ENCODE results near the gene SPATA6L.

The SPATA6L gene, protein sequence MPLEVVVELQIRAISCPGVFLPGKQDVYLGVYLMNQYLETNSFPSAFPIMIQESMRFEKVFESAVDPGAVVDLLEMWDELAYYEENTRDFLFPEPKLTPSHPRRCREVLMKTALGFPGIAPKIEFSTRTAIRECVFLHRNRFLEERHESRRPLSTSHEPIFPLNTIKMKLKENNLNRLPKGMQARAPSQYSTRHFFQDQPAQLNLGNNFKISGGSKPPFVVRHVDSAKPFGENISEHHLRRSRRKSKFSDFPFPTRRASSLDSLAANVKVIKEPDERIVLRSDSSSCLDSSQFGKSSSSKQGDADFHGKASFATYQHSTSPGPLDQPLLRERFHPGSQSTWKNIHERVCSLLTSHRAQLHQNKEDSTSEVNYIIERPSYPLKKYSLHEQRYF

DNA sequence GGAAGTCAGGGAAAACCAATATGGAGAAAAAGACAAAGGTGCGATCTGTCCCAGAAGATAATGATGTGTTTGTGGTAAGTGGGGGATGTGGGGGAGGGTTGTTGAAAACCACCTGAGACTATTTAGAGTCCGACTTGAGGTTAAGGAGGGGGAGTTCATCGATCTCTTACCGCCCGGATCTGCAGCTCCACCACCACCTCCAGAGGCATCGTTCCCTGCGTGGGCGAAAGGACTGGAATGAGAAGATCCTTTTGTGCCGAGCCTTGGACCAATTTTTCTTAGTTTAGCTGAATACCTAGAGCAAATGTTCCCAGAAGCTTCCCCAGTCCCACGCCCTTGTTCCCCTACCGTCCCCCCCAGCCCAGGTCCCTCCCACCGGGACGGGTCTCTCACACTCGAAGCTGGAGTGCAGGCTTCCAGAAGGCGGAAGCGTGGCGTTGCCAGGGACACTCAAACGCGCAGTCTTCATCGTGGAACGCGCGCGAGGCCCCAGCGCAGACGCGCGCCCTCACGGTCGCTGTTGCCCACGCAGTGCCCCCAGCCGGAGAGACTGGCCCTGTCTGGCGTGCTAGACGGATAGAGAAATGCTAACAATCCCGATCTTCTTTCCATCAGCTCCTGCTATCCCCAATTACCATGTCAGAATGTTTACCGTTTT is at the start of gene SPATA6L:
Gene SPATA6L (minus strand): TSS at position 439 of the 658 bp plus-strand sequence. CDS start 230 bp downstream, at position 209.
- peak; percentile 25 for DNase-seq (ENCODE audit: low read depth)

DNA sequence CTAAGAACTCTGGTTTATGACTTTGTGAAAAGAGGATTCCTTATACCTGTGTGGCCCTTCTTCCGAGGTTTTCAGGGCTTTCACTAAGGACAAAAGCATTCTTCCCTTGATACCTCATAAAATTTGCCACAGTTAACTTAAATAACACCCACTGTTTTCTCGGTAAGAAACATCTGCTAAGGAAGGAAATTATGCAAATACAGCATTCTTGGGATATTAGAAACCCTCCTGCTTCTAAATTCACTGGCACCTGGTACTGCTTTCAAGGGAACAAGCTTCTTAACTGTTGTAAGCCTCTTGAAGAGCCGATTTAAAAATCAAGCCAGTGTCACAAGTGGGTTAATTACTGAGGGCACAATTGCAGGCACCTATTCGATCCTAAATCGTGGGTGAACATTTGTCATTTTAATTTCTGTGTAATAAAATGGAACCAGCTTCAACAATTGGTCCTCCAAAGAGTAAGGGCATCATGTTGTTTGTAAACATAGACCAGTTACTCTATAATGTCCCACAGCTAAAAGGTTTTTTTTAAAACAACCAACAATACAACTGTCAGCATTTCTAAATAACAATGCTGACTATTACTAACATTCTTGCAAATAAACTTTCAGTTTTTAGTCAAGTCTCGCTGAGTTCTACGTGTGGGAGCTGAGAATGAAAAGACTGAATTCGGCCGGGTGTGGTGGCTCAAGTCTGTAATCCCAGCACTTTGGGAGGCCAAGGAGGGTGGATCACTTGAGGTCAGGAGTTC is 48.2 kb upstream of the SPATA6L start:
- DNase-seq (ENCODE audit: low read depth) = no peak

DNA sequence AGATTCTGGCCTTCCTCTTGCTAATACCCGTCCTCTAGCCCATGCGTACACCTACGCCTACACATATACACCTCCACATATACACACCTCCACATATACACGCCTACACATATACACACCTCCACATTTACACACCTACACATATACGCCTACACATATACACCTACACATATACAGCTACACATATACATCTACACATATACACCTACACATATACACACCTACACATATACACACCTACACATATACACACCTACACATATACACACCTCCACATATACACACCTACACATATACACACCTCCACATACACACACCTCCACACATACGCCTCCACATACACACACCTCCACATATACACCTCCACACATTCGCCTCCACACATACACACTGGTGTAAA is 47.6 kb upstream of the SPATA6L start:
- no peak for DNase-seq (ENCODE audit: low read depth)

DNA sequence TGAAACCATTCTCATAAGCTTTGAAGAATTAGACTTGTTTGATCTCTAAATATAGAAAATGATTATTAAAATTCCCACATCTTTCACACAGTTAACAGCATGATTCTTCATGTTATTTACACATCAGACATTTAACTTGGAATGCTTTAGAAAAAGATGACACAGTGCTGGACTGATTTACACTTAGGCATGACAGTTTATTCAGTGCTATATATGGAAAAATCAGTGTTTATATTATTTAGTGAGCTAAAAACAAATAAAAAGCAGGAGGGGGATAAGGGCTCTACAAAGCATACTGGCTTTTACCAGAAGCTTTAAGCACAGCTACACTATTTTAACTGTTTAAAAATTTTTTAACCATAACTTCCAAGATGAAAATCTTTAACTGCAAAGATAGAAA is 43.1 kb upstream of the SPATA6L start:
- no peak for DNase-seq (ENCODE audit: low read depth)

DNA sequence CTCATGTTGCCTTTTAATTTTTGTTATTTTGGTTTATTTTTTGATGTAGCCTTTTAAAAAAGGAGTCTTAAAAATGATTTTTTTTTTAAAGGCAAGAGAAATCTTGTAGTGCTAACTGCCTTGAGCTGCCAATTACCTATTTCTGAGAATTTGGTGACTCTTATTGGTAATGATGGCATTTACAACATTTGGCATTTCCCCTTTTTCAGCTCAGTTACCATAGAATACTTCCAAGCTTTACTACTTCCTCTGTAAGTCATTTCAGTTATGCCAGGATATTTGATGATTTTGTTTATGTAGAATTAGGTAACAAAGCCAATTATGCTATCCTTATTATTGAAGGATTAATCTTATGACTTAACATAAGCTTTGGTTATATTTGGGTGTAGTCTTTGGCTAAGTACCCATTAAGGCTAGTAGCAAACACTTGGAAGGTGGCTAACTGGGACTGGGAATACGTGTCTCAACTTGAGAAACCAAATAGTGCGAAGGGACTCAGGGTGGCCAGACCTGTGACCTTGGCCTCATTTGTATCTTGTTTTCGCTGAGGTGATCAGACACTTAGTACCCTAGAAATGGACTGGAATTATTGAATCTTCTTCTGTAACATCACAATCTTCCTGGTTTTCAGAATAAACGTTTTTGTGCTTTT is 40.8 kb upstream of the SPATA6L start:
- DNase-seq (ENCODE audit: low read depth) = no peak

DNA sequence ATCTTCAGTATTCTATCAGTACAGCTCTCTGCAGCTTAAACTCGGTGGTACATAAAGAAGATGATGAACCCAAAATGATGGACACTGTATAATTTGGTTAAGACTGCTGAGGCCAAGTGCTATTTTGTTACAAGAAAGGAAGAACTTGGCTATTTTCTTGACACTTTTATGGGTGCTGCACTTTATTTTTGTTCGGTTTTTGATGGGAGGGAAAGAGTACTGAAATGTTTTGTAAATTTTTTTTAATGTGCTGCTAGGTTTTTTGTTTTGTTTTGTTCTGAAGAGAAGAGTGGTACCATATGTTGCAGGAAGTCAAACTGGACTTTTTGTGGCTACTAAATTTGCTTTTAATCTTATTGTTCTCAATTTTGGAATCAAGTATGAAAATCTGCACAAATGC is 39.7 kb upstream of the SPATA6L start:
- DNase-seq (ENCODE audit: low read depth) = no peak

DNA sequence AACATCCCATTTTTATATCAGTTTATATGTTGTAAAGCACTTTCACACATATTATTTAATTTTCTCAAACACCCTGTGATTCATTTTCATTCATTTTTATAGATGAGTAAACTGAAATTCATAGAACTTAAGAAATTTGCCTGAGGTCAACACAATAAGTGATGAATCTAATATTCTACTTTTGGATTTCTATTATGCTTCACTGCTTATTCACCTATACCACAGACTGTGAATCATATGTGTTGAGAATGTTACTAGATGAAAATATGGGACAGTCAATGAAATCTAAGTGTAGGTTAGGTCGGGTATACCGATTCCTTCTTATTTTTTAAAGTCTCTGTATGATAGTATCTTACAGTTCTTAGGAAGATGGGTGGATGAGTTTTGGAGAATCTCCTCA is 37.8 kb upstream of the SPATA6L start:
- no peak for DNase-seq (ENCODE audit: low read depth)

DNA sequence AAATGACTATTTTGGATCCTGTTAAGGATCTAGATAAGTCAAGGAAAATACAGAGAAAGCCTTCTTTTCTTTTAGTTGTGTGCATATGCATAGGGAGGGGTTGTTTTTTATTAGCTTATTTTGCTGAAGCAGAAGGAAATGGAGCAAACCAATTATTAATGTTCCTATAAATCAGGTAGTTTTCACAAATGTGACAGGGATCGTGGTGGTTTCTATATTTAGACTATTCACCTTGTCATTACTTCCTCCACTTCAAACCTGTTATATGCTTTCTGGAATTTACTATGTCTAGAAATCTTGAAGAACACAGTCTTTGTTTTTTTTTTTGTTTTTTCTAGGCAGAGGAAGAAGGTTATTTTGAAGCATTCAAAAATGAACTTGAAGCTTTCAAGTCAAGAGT is 35.2 kb upstream of the SPATA6L start:
- DNase-seq (ENCODE audit: low read depth) = no peak

DNA sequence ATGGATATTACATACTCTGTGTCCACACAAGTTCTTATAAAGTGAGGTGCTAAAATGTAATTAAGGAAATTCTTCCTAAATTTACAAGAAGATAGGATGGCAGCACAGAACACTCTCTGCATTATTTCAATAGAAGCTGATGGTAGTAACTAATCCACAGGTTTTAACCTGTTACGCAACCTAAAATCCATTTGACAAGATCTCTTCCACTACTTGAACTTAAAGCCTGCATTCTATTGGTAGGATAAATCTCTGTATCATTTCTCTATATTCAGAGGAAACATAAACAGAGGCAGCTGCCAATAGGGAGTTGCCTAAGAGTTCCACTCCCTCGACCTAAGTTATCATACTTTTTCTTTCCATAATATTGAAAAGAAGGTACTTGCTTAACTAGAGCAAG is 34.7 kb upstream of the SPATA6L start:
- DNase-seq (ENCODE audit: low read depth) = no peak

DNA sequence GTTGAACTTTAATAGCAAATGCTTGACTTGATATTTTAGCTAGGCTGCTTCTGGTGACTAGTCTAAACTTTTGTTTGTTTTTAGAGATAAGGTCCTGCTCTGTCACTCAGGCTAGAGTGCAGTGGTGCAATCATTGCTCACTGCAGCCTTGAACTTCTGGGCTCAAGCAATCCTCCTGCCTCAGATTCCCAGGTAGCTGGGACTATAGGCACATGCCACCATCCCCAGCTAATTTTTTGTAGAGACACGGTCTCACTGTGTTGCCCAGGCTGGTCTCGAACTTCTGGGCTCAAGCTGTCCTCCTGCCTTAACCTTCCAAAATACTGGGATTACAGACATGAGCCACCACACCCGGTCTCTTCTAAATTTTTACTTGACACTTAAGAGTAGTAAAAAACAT is 33.8 kb upstream of the SPATA6L start:
- DNase-seq (ENCODE audit: low read depth) = no peak

DNA sequence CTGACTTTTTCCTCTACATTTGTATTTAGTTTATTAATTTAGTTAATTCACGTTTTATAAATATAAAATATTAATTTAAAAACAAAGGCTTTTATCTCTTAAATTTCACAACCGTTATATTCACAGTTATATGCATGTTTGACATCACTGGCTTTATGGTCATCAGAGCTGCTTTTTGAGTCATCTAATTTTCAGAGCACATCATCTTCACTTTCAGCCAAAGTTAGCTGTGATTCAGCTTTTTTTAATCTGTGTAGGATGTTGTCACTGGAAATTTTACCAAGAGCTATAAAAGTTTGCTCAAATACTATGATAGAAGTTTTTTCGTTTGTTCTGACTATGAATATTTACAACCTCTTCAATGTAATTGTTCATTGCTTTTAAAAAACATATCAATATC is 25.5 kb upstream of the SPATA6L start:
- no peak for DNase-seq (ENCODE audit: low read depth)

DNA sequence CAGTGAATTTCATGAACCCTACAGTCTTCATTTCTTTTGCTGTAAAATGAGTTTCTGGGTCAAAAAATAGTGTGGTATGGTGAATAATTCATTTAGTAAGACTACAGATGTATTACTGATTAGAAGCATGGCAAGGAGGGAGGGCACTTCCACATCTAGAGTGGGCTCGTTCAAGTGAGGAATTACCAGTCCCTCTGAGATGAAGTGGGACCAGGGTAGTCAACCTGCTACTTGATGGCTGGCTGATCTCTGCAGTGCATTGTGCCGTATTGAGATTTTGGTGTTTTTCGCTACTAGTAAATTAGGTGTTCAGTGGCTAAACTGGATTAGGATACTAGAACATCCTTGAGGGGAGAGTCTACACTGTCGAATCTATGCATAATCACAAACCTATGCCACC is 23.9 kb upstream of the SPATA6L start:
- DNase-seq (ENCODE audit: low read depth) = no peak

DNA sequence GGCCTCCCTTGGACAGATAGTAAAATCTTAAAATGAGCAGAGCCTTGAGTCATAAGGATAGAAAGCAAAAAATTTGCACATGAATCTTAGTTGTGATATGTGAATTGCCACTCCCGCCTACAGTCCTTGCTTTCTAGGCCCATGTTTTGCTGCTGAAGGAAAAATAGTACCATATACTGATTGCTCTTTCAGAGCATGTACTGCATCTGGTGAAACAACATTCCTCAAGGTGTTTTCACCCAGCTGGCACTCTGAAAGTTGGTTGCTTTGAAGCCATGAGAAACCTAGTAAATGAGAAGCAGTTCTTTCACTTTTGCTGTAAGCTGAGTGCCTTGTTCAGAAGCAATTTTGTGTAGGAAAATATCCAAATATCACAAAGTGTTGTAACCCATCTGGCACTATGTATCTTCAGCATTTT is 23.4 kb upstream of the SPATA6L start:
- DNase-seq (ENCODE audit: low read depth) = no peak

DNA sequence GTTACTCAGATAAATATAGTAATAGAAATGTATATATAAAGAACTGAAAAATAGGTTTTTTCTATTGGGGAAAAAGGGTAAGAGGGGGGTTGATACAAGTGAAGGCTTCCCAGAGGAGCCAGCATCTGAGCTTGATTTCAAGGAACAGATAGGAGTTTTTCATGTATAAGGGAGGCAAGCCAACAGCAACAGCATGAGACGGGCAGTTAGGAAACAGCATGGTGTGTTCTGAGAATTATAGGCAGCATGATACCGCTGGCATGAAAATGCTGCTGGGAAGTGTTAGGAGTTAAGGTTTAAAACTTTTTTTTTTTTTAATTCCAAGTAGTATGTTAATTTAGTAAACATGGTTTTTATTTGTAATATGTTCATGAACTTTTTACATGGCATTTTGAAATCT is 22.7 kb upstream of the SPATA6L start:
- DNase-seq (ENCODE audit: low read depth) = no peak

DNA sequence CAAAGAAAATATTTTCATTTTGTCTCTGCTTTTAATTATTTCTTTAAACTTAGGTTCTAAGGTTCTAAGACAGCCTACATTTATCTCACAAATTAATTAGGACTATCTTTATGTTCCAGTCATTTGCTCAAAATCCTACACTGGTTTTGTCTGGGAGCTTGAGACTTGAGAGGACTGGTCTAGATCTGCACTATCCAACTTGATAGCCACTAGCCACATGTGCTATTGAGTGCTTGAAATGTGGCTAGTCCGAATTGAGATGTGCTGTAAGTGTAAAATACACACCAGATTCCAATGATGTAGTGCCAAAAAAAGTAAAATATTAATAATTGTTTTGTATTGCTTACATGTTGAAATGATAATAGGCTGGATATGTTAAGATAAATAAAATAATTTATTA is 20.3 kb upstream of the SPATA6L start:
- no peak for DNase-seq (ENCODE audit: low read depth)

DNA sequence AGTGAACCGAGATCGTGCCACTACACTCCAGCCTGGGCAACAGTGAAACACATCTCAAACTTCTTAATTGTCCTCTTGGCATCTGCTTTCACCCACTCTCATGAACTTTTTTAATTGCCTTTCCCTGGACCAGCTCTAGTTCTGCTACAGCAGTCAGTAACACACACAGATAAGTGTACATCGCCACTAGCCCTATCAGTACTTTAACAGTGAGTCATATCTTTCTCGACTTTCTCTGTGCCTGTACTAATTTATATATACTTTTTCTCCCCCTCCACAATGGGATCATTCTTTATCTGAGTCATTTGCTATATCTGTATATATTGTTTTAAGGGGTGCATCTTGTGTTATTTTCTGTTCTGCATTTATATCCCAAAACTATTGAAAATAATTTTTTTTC is 19.8 kb upstream of the SPATA6L start:
- DNase-seq (ENCODE audit: low read depth) = no peak

DNA sequence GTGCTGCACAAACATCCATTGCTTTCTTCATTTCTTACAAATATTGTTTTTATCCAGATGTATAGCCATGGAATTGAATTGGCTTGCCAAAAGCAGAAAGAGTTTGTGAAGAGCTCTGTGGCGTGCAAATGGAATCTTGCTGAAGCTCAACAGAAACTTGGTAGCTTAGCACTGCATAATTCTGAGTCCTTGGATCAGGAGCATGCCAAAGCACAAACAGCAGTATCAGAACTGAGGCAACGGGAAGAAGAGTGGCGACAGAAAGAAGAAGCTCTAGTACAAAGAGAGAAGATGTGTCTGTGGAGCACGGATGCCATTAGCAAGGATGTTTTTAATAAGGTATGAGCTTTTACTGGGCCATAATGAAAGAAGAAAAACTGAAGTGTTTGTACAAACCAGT is 18.5 kb upstream of the SPATA6L start:
- no peak for DNase-seq (ENCODE audit: low read depth)

DNA sequence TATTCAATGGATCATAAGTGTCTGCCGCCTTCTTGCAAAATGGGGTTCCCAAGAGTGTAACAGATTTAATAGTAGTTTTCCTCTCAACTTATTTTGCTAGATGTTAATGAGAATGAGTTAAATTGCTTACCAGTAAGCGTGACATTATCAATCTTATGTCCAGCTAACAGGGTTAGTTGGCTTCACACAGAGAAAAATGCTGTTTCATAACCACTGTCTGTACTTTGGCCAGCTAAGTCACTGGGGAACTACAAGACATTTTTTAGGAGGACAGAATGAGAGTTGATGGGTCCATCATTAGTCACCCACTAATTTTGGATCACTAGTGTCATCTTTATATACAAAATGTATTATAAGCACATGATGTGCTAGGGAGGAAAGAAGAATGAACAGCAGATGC is 14.5 kb upstream of the SPATA6L start:
- no peak for DNase-seq (ENCODE audit: low read depth)

DNA sequence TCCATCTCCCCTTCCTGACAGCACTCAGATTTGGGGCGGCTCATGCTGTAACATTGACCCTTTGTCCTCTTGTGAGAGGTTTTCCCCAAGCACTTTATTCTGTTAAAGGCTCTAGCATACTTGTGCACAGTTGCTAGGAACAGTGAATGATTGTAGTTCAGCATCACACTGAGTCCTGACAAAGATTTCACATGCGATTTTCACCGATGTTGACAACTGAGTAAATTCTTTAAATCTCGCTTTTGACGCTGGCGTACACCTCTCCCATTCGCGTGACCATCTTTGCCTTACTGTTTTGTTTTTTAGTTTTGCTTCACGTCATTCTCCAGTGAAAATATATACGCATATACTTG is 13.9 kb upstream of the SPATA6L start:
- DNase-seq (ENCODE audit: low read depth) = no peak

DNA sequence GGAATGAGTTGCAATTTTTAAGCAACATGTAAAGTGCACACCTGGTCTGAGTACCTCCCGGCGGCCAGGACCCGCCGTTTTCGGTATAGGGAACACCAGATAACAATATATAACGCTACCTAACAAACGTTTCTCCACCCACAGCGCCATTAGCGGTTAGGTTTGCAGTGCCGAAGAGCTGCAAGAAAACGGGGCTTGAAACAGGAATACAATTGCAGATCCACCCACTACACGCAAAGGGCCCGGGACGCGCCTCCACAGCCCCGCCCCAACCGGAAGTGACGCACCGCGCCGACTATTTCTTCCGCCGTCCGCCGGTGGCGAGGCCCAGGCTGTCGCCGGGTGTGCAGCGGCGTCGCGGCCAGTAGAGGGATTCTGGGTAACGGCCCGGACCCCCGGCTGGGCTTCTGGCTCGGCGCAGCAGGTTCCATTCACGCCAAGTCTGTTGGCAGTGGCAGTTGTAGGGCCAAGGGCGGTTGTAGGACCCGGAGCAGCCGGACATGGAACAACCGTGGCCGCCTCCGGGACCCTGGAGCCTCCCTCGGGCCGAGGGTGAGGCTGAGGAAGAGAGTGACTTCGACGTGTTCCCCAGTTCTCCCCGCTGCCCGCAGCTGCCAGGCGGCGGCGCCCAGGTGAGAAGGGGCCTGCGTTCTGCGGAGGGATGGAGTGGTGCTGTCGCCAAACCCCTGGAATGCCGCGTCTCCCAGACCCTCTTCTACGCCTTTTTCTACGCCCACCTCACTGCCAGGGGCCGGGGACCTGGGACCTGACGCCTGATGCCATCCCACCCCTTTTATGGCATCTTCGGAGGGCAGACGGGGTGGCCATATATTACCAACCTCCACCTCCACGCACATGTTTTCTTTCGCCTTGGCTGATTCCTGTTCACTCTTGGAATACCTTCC is 13.2 kb upstream of the SPATA6L start, which contains the start of gene CDC37L1:
Gene CDC37L1 (plus strand): TSS at position 302 of the 905 bp plus-strand sequence. CDS start 199 bp downstream, at position 501.
- DNase-seq (ENCODE audit: low read depth) = peak; percentile 98

DNA sequence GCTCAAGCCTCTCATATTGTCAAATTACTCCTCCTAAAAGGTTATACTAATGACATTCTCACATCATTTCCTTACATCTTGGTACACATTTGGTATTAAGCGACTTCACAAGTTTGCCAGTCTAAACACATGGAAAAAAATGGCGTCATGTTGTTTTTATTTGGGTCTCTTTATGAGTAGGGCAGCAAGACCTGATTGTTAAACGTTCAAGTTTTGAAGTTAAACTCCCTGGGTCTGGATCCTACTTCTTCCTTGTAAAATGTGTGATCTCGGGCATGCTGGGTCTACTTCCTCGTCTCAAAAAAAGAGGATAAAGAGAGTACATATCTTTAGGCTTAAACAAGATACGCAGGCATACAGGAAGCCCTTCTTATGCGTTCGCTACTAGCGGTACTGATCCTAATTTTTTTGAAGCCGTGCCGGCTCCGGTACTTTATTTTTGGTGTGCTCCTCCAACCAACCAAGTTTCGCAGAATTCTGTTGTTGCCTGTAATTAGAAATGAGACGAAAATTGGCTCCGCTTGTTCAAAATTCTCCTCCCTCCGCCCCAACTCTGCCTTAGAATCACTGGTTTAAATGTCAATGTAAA is 12.5 kb upstream of the SPATA6L start:
- DNase-seq (ENCODE audit: low read depth) = no peak
